Epithelial cell of proximal tubule (primary cell): Measurements from ENCODE around the gene KLF8. TPM values are rescaled to one million over a fixed set of nuclear protein-coding genes. Genes with fewer than 3 reads are reported as not detected.

Source experiments
- DNase-seq: peaks from one replicate; pipeline ENCODE4 v3.0.0-alpha.2; 2011; ENCODE audit warnings: low read depth
- H3K4me3 ChIP-seq: 2 replicates; pipeline ENCODE4 v1.5.1; 2011; ENCODE audit warnings: low read depth, mild to moderate bottlenecking, low read length
- total RNA-seq: library from RNA; depleted of rRNA; stranded (reverse); fragments of >200 nt; gene quantifications from 2 replicates; pipeline ENCODE4 v1.2.3, GENCODE V29; 2015
- TF ChIP-seq, protein P1 (sequence below): conservative IDR thresholded peaks from 2 replicates; pipeline ENCODE4 v1.5.1; 2012; ENCODE audit warnings: low read depth, mild to moderate bottlenecking, low read length

KLF8 gene
- total RNA-seq, 1 donor from 2014 or later: 1.5 TPM

DNA sequence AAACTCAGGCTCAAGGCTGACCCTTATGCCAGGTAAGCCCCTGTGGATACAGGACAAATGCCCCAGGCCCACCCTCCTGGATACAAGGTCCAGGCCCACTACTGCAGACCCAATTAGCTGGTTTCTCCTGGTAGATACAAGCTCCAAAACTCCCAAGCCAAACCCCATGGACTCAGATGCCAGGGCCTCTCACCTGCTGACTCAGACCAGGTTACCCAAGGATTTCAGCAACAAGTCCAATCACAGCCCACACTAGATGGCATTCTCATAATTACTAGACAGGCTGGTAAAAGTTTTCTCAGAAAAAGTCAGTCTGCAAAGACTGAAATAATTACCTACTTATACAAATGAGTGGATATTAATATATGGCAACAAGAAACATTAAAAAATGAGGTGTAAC, 87.0 kb downstream of the KLF8 start:
- TF ChIP-seq, protein P1, sequence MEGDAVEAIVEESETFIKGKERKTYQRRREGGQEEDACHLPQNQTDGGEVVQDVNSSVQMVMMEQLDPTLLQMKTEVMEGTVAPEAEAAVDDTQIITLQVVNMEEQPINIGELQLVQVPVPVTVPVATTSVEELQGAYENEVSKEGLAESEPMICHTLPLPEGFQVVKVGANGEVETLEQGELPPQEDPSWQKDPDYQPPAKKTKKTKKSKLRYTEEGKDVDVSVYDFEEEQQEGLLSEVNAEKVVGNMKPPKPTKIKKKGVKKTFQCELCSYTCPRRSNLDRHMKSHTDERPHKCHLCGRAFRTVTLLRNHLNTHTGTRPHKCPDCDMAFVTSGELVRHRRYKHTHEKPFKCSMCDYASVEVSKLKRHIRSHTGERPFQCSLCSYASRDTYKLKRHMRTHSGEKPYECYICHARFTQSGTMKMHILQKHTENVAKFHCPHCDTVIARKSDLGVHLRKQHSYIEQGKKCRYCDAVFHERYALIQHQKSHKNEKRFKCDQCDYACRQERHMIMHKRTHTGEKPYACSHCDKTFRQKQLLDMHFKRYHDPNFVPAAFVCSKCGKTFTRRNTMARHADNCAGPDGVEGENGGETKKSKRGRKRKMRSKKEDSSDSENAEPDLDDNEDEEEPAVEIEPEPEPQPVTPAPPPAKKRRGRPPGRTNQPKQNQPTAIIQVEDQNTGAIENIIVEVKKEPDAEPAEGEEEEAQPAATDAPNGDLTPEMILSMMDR: no peak
- no peak for DNase-seq
- no peak overlapping the region for H3K4me3 ChIP-seq
